GM12892 (cell line): ENCODE results near the gene APBB1IP.
A peak's percentile ranks its signal among the peaks of the same experiment; 100 is the strongest.
"Not testable (repeated sequence)": the region's sequence is repeated elsewhere in the genome, so short reads cannot be mapped to it uniquely, and the experiment has no call there.

Source experiments
- DNase-seq: peaks from one replicate; pipeline ENCODE4 v3.0.0; 2011; ENCODE audit not compliant: insufficient read length
- FAIRE-seq: peaks from 2 replicates; lab custom pipeline; 2011; peaks lifted over from hg19 to GRCh38; lab: Jason Lieb, UNC
- POLR2A ChIP-seq: IDR thresholded peaks from 2 replicates; pipeline ENCODE4 v1.6.1; 2011; ENCODE audit warnings: low read depth, low read length, control low read depth
- POLR2AphosphoS5 ChIP-seq: IDR thresholded peaks from 2 replicates; pipeline ENCODE4 v1.6.1; 2011; ENCODE audit warnings: low read depth, low read length, control low read depth
- TAF1 ChIP-seq: IDR thresholded peaks from 2 replicates; pipeline ENCODE4 v1.6.1; 2011; ENCODE audit warnings: low read depth, mild to moderate bottlenecking, control low read depth, low read length, borderline replicate concordance

Gene APBB1IP

GRCh38 chr10:26579256-26580063, 141.3 kb downstream of the APBB1IP start:
- TF ChIP-seq TAF1: no peak
- no peak for TF ChIP-seq POLR2AphosphoS5
- no peak for TF ChIP-seq POLR2A
- FAIRE-seq: no peak
- DNase-seq: no peak

- TF ChIP-seq POLR2AphosphoS5: no peak
- TF ChIP-seq TAF1: no peak
- no peak for TF ChIP-seq POLR2A
- no peak for DNase-seq
- no peak for FAIRE-seq
Observed at GRCh38 chr10:26586211-26586610, 148.1 kb downstream of the APBB1IP start.

- TF ChIP-seq POLR2AphosphoS5 (no peak), POLR2A (no peak), TAF1 (no peak)
- FAIRE-seq (no peak), DNase-seq (no peak)
Observed at GRCh38 chr10:26588611-26589010, 150.5 kb downstream of the APBB1IP start.

GRCh38 chr10:26589813-26590212, 151.7 kb downstream of the APBB1IP start:
- FAIRE-seq: not testable (repeated sequence)

GRCh38 chr10:26593896-26594295, 155.8 kb downstream of the APBB1IP start:
- DNase-seq: no peak
- no peak for FAIRE-seq
- TF ChIP-seq POLR2AphosphoS5 (no peak), TAF1 (no peak), POLR2A (no peak)

More at GRCh38 chr10:26589813-26590212, 151.7 kb downstream of the APBB1IP start:
- not testable (repeated sequence) for DNase-seq

GRCh38 chr10:26603283-26603682, 165.1 kb downstream of the APBB1IP start:
- DNase-seq: not testable (repeated sequence)
- peak; percentile 91 for FAIRE-seq

GRCh38 chr10:26604320-26605093, 166.4 kb downstream of the APBB1IP start:
- not testable (repeated sequence) for FAIRE-seq, DNase-seq

- peak; percentile 97 for FAIRE-seq
- DNase-seq: not testable (repeated sequence)
Observed at GRCh38 chr10:26606389-26606877, 168.3 kb downstream of the APBB1IP start.

GRCh38 chr10:26612151-26612915, 174.2 kb downstream of the APBB1IP start:
- FAIRE-seq (no peak), DNase-seq (no peak)
- TF ChIP-seq POLR2AphosphoS5 (no peak), POLR2A (no peak), TAF1 (no peak)
